ENCODE data around the gene LMX1B.
"Not testable (repeated sequence)": the region's sequence is repeated elsewhere in the genome, so short reads cannot be mapped to it uniquely, and the experiment has no call there.

The LMX1B gene

DNA sequence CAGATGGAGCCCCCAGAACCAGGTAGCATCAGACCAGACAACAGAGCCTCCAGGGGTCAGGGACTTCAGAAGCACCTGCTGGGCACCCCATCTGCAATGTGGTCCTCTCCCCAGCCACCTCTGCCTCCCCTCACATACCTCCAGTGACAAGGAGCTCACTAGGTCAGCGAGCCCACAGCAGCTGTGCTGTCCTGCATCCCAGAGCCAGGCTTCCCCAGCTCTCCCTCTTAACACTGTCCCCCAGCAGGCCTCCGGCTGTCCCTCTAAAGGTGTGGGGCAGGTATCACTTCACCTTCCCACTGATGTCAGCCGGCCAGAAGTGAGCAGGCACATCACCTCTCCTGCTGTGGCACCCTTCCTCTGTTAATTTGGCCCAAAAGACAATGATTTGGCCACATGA is 83.6 kb downstream of the LMX1B start:
- DNase-seq: no peak

DNA sequence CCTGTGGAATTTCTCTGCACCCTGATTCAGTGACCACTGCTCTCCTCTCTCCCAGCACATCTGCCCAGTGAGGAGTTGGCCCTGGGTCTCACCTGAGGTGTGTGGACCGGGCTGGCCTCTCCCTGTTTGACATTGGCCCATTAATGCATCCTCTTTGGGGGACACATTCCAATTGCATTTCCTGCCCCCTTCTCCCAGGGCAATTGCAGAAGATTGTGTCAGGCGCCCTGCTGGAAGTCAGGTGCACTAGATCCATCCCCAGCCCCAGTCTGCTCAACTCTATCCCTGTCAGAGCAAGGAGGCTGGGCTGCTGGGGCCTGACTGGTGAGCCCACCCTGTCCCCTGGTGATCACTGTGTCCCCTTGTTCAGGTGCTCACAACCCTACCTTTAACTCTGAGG is 84.5 kb downstream of the LMX1B start:
- no peak for DNase-seq

DNA sequence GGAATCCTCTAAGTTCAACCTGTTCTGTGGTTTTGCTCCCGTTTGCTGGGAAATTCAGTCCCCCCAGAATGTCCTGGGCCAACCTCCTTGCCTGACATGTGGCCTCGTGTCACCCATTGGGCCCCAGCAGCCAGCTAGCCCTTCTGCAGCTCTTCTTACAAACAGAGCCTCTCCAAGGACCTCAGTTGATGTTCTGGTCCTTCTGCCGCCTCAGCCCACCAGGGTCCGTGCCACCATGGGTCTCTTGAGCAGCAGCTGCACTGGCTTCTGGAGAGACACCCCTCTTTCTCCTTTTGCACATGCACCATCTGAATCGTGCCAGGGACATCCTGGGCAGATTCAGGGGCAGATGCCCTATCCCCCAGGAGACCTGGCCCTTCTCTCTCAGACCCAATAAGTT is 85.0 kb downstream of the LMX1B start:
- no peak for DNase-seq

DNA sequence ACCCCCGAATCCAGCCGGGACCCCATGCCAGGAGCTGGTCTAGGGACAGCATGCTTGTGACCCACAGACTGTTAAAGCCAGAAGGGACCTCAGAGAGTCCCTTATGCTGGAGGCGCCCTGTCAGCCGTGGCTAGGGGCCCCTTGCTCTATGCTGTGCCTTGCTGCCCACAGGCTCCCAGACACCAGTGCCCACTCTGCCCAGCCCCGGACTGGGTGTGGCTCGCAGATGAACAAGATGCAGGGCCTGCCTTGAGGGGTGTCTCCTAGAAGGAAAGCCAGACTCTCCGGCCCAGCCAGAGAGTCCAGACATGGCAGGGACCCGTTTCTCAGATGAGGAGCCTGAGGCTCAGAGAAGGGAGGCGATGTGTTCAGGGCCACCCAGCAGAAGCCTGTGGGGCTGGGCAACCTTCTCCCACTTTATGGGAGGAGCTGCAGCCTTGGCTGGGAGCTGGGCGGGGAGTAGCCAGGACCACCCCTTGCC is 85.7 kb downstream of the LMX1B start:
- DNase-seq: no peak

DNA sequence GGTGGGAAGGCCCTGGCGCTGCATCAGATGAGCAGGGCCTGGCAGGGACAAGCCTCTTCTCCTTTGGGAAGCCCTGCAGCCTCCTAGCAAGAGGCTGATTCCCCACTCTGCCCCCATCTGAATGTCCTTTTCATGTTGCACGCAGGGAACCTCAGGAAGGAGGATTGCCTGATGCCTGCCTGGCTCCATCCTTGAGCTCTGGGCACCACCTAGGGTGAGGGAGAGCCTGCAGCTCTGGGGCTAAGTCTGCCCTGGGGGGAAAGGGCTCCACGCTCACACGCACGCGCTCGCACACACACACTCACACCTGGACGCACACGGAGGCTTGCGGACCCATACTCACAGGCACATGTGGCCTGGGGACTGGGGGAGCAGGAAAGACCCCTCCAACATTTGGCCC is 86.6 kb downstream of the LMX1B start:
- no peak for DNase-seq

DNA sequence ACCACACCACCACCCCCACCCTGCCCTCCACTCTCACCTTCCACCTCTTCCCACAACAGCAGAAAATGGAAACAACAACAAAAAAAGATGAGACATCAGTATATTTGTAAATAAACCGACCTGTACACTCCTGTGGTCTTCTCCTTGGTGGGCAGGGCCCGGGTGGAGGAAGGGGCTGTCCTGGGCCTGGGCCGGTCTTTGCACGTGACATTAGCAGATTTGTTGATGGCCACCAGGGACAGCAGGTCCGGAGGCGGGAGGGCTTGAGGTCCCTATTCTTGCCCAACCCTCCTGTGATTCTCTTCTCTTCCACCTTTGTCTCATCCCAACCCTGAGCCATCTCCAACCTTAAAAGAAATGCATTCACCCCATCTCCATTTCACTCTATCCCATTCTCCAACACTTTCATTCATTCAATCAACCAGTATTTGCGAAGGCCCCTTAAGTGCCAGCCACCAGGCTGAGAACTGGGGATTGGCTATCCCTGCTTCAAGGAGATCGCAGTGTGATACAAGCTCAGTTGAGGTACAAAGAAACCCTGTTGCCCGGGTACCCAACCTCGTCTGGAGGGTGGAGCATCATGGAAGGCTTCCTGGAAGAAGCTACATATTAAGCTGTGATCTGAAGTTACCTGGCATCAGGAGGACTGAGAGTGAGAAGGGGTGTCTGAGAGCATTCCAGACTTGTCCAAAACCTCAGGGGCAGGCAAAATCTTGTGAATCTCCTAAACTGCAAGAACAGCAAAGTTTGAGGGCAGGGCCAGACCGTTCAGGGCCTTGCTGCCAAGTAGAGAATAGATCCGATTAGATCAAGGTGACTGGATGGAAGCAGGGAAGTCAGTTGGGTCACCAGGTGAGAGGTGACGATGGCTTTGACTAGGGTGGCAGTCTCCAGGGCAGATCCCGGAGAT is 87.4 kb downstream of the LMX1B start:
- DNase-seq: no peak

DNA sequence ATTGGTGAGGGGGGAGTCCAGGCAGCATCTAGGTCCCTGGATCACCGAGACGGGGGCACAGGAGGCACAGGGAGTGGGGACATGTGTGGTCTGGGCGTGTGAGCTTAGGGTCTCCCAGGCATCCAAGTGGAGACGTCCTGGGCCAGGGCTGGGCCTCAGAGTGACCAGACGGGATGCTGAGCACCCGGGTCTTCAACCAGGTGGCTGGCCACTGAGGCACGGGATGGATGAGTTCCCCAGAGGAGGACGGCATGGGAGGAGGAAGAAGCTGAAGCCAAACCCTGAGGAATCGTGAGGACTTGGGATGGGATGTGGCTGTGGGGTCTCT is 88.0 kb downstream of the LMX1B start:
- DNase-seq: no peak

DNA sequence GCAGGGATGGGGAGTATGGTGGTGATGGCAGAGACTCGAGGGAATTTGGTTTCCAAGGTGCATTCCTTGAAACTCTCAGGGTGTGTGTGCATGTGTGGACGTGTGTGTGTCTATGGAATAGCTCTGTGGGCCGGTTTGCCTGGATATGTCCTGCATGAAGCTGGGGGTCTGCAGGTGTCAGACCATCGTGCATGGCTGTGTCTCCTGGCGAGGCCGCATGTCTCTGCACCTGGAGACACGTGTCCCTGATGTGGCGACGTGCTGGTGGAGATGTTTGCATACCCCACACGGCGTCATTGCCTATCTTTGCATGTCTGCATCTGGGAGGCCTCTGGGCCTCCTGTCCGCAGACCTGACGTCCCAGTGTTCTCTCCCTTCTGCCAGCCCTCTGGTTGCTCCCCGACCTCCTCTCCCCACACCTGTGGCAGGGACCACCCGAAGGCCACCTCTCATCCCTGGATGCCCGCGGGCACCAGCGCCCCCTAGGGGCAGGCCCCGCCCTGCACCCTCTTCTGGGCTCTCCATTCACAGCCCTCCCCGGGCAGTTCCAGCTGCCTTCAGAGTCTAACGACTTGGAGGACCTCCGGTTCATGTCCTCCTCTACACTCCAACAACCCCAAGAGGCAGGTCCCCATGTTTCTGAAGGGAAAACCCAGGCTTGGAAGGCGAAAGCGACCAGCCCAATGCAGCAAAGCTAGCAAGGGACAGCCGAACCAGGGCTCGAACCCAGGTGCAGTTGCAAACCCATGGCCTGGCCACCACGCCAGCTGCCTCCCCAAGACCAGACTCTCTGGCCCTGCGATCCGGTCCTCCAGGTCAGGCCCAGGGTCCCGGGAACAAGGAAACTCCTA is 88.6 kb downstream of the LMX1B start:
- DNase-seq: no peak

DNA sequence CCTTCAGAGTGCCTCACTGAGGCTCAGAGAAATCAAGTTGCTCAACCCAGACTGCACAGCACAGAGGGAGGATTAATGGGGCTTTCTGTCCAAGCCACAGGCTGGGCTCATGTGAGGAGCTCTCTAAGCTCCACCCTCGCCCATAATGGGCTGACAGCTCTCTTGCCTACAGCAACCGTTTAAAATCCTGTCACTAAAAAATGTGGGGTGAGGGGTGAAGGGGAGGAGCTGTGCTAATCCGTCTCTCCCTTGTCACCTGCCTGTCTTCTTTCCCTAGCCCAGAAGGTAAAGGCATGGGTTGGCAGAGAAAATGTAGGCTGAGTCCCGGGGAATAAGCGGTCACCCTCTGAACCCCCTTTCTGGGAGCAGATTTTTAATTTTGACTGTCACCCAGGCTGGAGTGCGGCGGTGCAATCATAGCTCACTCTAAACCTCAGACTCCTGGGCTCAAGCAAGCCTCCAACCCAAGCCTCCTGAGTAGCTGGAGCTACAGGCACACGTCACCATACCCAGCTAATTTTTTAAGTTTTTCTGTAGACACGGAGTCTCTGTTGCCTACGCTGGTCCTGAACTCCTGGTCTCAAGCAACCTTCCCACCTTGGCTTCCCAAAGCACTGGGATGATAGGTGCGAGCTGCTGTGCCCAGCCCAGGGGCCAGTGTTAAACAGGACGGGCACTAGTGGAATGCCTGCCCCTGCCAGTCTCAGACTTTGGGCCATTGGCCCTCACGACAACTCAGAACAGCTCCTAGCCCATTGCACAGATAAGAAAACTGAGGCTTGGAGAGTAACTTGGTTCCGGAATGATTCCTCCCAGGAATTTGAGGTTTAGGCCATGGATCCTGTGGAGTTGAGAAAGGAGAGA is 89.5 kb downstream of the LMX1B start:
- no peak for DNase-seq

DNA sequence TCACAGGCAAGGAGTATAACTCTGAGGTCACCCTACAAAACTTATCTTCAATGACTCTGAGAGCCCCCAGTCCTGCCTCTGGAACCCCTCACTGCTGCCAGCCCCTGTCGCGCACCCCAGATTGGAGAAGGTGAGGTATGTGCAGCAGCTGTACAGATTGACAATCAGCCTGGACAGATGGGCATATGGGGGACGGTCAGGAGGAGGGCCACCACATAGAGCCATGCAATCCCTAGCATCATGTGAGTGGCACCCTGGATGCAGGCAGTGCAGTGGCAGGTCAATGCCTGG is 90.1 kb downstream of the LMX1B start:
- DNase-seq: no peak

DNA sequence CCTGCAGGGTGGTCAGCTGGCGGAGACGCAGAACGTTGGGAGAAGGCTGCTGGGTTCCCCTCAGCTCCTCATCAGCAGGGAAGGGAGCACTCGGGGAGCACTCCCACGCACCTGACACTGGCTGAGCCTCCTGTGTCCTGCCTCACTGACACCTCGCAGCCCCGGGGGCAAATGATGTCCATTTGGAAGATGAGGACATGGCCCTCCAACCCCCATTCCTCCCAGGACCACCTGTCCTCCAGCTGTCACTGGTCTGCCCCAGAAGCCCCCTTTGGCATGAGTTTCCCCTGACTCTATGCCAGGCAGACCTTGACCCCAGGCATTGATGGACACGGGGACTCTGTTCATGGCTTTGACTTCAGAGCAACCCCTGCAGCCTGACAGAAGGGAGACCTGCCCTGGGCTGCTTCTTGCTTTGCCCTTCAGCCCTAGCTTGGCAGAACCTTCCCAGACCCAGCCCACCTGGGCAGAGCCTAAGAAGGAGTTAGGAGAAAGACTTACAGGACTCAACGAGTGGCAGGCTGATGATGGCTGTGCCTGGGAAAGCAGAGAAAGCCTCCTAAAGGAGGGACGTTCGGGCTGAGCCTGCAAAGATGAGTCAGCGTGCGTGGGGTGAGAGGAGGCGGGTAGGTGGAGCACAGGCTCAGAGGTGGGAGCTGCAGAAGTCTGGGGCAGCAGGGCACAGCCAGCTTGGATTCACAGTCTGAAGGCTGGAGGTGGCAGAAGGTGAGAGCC is 90.6 kb downstream of the LMX1B start:
- peak; percentile 22 for DNase-seq

DNA sequence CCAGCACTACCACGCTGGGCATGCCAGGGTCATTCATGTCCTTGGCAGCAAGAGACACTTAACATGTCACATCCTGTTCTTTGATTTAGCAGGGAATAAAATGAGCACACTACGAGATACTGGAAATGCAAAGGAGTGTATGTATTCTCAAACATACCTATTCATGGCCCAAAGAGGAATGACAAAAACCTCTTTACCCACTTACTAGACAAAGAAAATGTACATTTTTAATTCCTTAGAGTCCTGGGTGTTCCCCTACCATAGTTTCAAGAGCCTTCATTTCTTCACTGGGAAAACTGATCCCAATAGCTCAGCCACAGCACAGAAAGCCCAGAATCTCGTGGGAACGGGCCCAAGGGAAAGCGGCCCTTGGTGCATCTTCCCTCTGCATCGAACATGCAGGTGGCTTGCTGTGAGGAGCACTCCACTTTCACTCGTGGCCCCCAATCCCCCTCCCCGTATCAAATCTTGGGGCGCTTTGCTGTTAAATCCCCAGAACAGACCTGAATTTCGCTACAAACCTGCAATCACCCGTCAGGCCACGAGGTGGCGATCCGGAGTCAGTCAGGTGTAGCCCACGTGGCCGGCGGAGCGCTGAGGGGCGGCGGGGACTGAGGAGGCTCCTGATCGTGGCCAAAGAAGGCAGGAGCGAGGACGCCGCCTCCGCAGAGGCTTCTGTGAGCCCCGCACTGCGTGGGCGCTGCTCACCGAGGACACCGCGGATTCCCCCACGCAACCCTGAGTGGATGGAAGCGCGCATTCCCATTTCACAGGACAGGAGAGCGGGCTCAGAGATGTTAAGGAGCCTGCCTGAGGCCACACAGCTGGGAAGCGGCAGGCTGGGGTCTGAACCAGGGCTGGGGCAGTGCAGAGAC is 91.4 kb downstream of the LMX1B start:
- DNase-seq: peak; percentile 55

DNA sequence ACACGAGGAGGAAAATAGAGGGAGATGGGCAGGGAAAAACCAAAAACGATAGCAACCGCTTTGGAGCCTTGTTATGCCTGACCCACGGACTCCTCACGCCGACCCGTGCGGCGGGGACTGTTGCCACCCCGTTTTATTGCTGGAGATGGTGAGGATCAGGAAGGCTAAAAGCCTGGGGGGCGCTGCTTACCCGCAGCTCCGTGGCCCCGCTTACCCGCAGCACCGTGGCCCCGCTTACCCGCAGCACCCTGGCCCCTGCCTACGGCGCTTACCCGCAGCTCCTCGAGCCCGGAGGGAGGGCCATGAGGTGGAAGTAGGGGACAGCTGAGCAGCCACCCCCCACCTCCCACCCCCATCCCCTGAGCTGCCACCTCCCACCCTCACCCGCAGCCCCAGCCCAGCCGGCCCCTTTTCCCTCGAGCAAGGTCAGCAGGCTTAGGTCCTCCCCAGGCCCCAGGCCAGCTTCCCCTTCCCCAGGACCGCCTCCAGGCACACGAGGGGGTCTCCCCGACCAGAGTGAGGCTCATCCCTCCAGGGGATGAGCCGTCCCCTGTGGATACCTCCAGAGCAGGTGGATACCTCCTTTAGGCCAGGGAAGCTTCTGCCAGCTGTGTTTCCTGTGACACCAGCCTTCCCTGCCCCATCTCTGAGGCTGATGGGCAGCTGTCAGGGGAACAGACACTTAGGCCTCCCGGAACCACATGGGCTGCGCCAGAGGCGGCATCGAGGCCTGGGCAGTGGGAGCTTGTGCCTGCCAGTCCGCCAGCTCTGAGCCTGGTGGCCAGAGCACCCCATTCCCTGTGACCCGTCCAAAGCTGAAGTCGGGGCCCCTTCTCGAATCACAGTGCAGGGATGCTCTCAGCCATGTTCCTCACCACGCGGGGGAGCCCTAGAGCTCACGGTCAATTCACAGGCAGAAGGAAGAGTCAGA is 92.3 kb downstream of the LMX1B start:
- no peak for DNase-seq

DNA sequence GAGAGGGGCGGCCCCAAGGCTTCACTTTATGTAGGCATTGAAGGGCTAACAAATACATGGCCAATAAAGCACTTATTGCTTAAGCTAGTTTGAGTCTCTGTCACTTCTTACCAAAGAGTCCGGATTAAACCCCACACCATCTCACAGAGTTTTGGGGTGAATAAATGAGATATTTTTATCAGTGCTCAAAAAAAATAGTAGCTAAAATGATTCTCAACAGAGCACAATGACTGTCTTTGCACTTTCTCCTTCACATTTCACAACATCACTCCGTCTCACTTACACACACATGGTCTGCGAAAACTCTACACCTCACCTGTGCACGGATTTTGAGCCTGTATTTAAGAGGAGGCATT is 92.9 kb downstream of the LMX1B start:
- no peak for DNase-seq

DNA sequence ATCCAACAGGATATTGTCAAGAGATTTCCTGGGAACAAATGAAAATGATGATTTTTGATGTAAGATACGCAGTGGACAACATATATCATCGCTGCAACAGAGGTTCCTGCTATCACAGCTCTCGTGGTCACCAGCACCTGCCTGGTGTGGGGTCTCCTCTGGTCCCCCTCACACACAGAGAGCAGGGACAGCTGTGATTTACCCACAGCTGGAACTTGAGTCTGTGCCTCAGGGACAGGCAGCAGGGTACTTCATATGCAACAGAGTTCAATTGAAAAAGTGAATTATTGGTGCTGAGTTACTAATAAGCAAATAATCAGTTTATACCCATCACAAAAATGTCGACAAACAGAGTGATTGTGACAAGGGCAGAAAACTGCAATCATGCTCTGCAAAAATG is 93.4 kb downstream of the LMX1B start:
- DNase-seq: no peak

DNA sequence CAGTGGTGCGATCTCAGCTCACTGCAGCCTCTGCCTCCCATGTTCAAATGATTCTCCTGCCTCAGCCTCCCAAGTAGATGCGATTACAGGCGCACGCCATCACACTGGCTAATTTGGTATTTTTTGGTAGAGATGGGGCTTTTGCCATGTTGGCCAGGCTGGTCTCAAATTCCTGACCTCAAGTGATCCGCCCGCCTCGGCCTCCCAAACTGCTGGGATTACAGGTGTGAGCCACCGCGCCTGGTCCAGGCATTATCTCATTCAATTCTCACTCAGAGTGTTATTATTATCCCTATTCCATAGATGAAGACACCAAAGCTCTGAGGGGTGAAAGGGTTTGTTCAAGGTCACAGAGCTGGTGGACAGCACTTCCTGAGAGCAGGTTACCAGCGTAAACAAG is 94.0 kb downstream of the LMX1B start:
- not testable (repeated sequence) for DNase-seq

DNA sequence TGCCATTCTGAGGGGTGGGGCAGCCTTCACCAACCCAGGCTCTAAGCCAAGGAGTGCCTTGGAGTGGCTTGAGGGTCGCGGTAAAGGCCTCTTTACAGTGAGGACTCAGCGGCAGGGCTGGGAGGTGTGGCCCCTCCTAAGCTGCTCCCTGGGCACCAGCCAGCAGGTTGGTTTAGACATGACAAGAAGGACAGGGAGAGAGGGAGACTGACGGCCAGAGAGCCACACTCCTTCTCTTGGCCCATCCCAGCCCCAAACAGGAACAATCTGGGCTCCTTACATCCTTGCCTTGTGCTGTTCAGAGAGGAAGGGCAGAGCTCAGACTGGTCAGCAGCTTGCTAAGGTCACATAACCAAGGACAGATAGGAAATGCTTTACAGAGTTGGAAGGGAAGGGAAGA is 94.5 kb downstream of the LMX1B start:
- DNase-seq: no peak

DNA sequence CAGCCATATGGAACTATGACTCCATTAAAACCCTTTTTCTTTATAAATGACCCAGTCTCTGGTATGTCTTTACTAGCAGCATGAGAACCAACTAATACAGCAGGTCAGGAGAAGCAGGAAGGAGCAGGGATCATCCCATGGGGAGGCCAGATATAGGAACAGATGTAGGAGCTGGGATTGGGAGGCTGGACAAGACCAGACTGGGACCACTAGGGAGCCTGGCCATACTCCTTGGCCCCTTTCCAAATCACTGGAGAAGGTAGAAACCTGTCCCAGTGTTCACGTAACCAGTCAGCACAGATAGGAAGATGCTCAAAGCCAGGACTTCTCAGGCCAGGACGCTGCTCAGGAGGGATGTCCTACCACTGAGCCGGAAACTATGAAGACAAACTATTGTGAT is 95.5 kb downstream of the LMX1B start:
- no peak for DNase-seq

DNA sequence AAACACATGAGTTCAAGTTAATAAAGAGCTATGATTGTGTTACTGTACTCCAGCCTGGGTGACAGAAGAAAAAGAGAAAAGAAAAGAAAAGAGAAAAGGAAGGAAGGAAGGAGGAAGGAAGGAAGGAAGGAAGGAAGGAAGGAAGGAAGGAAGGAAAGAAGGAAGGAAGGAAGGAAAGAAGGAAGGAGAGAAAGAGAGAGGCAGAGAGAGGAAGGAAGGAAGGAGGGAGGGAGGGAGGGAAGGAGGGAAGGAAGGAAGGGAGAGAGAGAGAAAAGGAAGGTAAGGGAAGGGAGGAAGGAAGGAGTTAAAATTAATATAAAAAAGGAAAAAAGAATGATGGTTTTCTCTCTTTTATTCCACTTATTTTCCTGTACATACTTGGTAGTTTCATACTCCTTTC is 101.7 kb downstream of the LMX1B start:
- no peak for DNase-seq

DNA sequence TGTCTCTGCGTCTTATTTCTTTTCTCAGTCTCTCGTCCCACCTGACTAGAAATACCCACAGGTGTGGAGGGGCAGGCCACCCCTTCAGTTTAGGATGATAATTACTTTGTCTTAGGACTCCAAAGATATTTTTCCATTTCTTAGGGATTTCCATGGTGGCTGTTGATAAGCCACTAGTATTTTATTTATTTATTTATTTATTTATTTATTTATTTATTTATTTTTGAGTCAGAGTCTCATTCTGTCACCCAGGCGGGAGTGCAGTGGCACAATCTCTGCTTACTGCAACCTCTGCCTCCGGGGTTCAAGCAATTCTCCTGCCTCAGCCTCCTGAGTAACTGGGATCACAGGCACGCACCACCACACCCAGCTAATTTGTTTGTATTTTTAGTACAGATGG is 103.7 kb downstream of the LMX1B start:
- not testable (repeated sequence) for DNase-seq

Data from fibroblast of skin of abdomen (primary cell).